GM23248 (cell line): ENCODE measurements around the gene TAOK1.

Experiments used
- EZH2 ChIP-seq: fragments of 200-600 bp; sonication (generic); IDR thresholded peaks from 2 replicates; pipeline ENCODE4 v1.6.1; 2018; ENCODE audit warnings: antibody characterized with exemption, mild to moderate bottlenecking; ENCODE audit not compliant: insufficient read depth, poor library complexity, severe bottlenecking
- EZH2phosphoT487 ChIP-seq: fragments of 200-600 bp; sonication (generic); IDR thresholded peaks from 2 replicates; pipeline ENCODE4 v1.6.1; 2018; ENCODE audit warnings: antibody characterized with exemption, moderate library complexity, mild to moderate bottlenecking, low read depth; ENCODE audit not compliant: insufficient read depth

GRCh38 chr17:29559640-29560039 lies 169.5 kb downstream of the TAOK1 start:
- TF ChIP-seq EZH2phosphoT487: no peak
- no peak for TF ChIP-seq EZH2
